Inferior parietal cortex (tissue), 1 donor: ENCODE measurements around the gene DTL.

Experiments used
- DNase-seq: peaks from one replicate; pipeline ENCODE4 v3.0.0-alpha.2; 2016; ENCODE audit errors: extremely low spot score

Gene DTL

GRCh38 chr1:212037900-212038299 lies 2.4 kb downstream of the DTL start:
- no peak for DNase-seq

GRCh38 chr1:212039622-212040021 lies 4.1 kb downstream of the DTL start:
- DNase-seq: no peak

- DNase-seq: no peak
Observed at GRCh38 chr1:212040629-212041412, 5.3 kb downstream of the DTL start.

GRCh38 chr1:212042436-212042835 lies 6.9 kb downstream of the DTL start:
- no peak for DNase-seq

GRCh38 chr1:212044851-212045250 lies 9.3 kb downstream of the DTL start:
- no peak for DNase-seq

- DNase-seq: no peak
Observed at GRCh38 chr1:212045981-212046380, 10.4 kb downstream of the DTL start.

GRCh38 chr1:212053993-212054392 lies 18.4 kb downstream of the DTL start:
- DNase-seq: no peak

- DNase-seq: no peak
Observed at GRCh38 chr1:212055333-212055732, 19.8 kb downstream of the DTL start.

- DNase-seq: no peak
Observed at GRCh38 chr1:212060632-212061472, 25.3 kb downstream of the DTL start.

GRCh38 chr1:212062832-212063438 lies 27.4 kb downstream of the DTL start:
- DNase-seq: peak; percentile 73

- DNase-seq: no peak
Observed at GRCh38 chr1:212067787-212068186, 32.2 kb downstream of the DTL start.

GRCh38 chr1:212070720-212071302 lies 35.3 kb downstream of the DTL start:
- DNase-seq: peak; percentile 83

- no peak for DNase-seq
Observed at GRCh38 chr1:212072047-212072446, 36.5 kb downstream of the DTL start.

GRCh38 chr1:212073490-212073889 lies 37.9 kb downstream of the DTL start:
- no peak for DNase-seq

- no peak for DNase-seq
Observed at GRCh38 chr1:212074313-212074712, 38.8 kb downstream of the DTL start.

GRCh38 chr1:212074856-212075255 lies 39.3 kb downstream of the DTL start:
- no peak for DNase-seq

GRCh38 chr1:212077028-212077427 lies 41.5 kb downstream of the DTL start:
- DNase-seq: no peak

- no peak for DNase-seq
Observed at GRCh38 chr1:212078826-212079225, 43.3 kb downstream of the DTL start.

GRCh38 chr1:212082765-212083406 lies 47.3 kb downstream of the DTL start:
- no peak for DNase-seq

- no peak for DNase-seq
Observed at GRCh38 chr1:212089560-212090163, 54.1 kb downstream of the DTL start.

GRCh38 chr1:212091438-212092121 lies 56.0 kb downstream of the DTL start:
- DNase-seq: no peak
